ENCODE results near the gene GRM7.

- TF ChIP-seq CTCF (IDR thresholded peaks at IDR 0.05) (no peak), POLR2A (IDR thresholded peaks at IDR 0.05) (no peak)
Measured at GRCh38 chr3:7193269-7193668, 332.4 kb downstream of the GRM7 start.
